ENCODE data around the gene ZNF711.
"Not testable (repeated sequence)": the region's sequence is repeated elsewhere in the genome, so short reads cannot be mapped to it uniquely, and the experiment has no call there.

DNA sequence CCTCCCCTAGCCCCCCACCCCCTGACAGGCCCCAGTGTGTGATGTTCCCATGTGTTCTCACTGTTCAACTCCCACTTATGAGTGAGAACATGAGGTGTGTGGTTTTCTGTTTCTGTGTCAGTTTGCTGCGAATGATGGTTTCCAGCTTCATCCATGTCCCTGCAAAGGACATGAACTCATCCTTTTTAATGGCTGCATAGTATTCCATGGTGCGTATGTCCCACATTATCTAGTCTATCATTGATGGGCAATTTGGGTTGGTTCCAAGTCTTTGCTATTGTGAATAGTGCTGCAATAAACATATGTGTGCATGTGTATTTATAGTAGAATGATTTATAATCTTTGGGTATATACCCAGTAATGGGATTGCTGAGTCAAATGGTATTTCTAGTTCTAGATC, 67.6 kb downstream of the ZNF711 start:
- not testable (repeated sequence) for TF ChIP-seq EZH2 (IDR thresholded peaks at IDR 0.05); POLR2AphosphoS5 (IDR thresholded peaks at IDR 0.05; ENCODE audit: borderline replicate concordance, low read depth, low read length)
